Mammary epithelial cell (primary cell): ENCODE data around the gene PPEF1.

Experiments
- EZH2 ChIP-seq: IDR thresholded peaks from 2 replicates; pipeline ENCODE4 v1.6.1; 2012; ENCODE audit warnings: low read length, inconsistent platforms, borderline replicate concordance
- TF ChIP-seq, protein P1 (sequence below), 2 donors: IDR thresholded peaks in 1 of 2; conservative IDR thresholded peaks in 1 of 2; 2 replicates each; pipeline ENCODE4 v1.5.1; 2011 to 2012; ENCODE audit warnings: inconsistent platforms in 2 of 2, low read length in 2 of 2, mild to moderate bottlenecking in 2 of 2, control low read depth in 1 of 2, low read depth in 1 of 2; ENCODE audit not compliant: insufficient read depth in 1 of 2; ENCODE audit errors: extremely low read depth in 1 of 2

DNA sequence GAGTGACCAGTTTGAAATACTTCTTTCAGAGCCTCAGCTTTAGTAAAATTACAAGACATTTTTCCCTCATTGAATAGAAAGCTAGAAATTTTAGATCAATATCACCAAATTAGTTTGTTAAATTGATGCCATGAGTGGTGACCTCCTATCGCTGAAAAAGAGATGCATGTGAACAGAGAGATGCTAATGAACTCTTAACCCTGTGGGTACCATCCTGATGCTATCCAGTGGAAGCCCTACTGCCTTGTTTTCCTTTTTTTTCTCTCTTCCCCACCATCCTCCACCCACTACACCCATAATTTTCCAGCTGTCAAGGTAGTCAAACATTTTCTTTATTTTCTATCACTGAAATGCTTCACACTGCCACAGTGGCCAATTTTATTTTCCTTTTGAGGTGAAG, 61.9 kb downstream of the PPEF1 start:
- TF ChIP-seq, protein P1, sequence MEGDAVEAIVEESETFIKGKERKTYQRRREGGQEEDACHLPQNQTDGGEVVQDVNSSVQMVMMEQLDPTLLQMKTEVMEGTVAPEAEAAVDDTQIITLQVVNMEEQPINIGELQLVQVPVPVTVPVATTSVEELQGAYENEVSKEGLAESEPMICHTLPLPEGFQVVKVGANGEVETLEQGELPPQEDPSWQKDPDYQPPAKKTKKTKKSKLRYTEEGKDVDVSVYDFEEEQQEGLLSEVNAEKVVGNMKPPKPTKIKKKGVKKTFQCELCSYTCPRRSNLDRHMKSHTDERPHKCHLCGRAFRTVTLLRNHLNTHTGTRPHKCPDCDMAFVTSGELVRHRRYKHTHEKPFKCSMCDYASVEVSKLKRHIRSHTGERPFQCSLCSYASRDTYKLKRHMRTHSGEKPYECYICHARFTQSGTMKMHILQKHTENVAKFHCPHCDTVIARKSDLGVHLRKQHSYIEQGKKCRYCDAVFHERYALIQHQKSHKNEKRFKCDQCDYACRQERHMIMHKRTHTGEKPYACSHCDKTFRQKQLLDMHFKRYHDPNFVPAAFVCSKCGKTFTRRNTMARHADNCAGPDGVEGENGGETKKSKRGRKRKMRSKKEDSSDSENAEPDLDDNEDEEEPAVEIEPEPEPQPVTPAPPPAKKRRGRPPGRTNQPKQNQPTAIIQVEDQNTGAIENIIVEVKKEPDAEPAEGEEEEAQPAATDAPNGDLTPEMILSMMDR (conservative IDR thresholded peaks at IDR 0.05 in 1 of 2, IDR thresholded peaks at IDR 0.05 in 1 of 2; ENCODE audit: extremely low read depth in 1 of 2, insufficient read depth in 1 of 2, low read depth in 1 of 2, low read length in 2 of 2) = no peak
- no peak for TF ChIP-seq EZH2
